Prostate gland (tissue), 1 donor: ENCODE measurements around the gene MYADML2.

Experiments used
- POLR2A ChIP-seq: fragments of 450-650 bp; IDR thresholded peaks from one replicate; pipeline ENCODE4 v1.6.1; 2016; ENCODE audit warnings: antibody characterized with exemption, mild to moderate bottlenecking
- POLR2AphosphoS5 ChIP-seq: sonication (generic); formaldehyde crosslinking; IDR thresholded peaks from one replicate; pipeline ENCODE4 v1.6.1; 2017; ENCODE audit warnings: antibody characterized with exemption

GRCh38 chr17:81957691-81958432, 10.8 kb upstream of the MYADML2 start:
- TF ChIP-seq POLR2AphosphoS5 (no peak), POLR2A (no peak)
